IPS DF 19.7 (cell line): Measurements from ENCODE around the gene BCL2L12.
A peak's percentile ranks its signal among the peaks of the same experiment; 100 is the strongest.

ENCODE experiments used
- DNase-seq: peaks from one replicate; pipeline ENCODE4 v3.0.0-alpha.2; 2013; ENCODE audit warnings: low read depth, low spot score

BCL2L12 gene

GRCh38 chr19:49685845-49686332 is 20.2 kb downstream of the BCL2L12 start:
- no peak for DNase-seq

- DNase-seq, result no peak
Observed at GRCh38 chr19:49686503-49687088, 20.9 kb downstream of the BCL2L12 start.

- no peak for DNase-seq
Observed at GRCh38 chr19:49687150-49687549, 21.4 kb downstream of the BCL2L12 start.

- no peak for DNase-seq
Observed at GRCh38 chr19:49687566-49688316, 22.0 kb downstream of the BCL2L12 start.

- DNase-seq, result no peak
Observed at GRCh38 chr19:49688531-49689132, 22.9 kb downstream of the BCL2L12 start.

- DNase-seq, result no peak
Observed at GRCh38 chr19:49689133-49690078, 23.7 kb downstream of the BCL2L12 start, which contains the start of gene ADM5. Gene ADM5, plus strand, starts transcription at chr19:49689594. Its CDS starts 244 bp downstream, at chr19:49689838.

- no peak for DNase-seq
Observed at GRCh38 chr19:49690079-49690655, 24.4 kb downstream of the BCL2L12 start.

GRCh38 chr19:49690656-49691242 is 25.0 kb downstream of the BCL2L12 start, which contains the start of gene CPT1C:
Gene CPT1C, plus strand, starts transcription at chr19:49691116. Its CDS starts 1,137 bp downstream, at chr19:49692253.
- peak; percentile 75 for DNase-seq

GRCh38 chr19:49691243-49692146 is 25.8 kb downstream of the BCL2L12 start:
- DNase-seq, result no peak

GRCh38 chr19:49692147-49692506 is 26.4 kb downstream of the BCL2L12 start:
- no peak for DNase-seq

GRCh38 chr19:49696115-49696514 is 30.4 kb downstream of the BCL2L12 start:
- no peak for DNase-seq

GRCh38 chr19:49696865-49697264 is 31.1 kb downstream of the BCL2L12 start:
- no peak for DNase-seq

- DNase-seq, result no peak
Observed at GRCh38 chr19:49699364-49699763, 33.6 kb downstream of the BCL2L12 start.

- no peak for DNase-seq
Observed at GRCh38 chr19:49700563-49700962, 34.8 kb downstream of the BCL2L12 start.

GRCh38 chr19:49701271-49701786 is 35.6 kb downstream of the BCL2L12 start:
- DNase-seq, result no peak

GRCh38 chr19:49704888-49705642 is 39.3 kb downstream of the BCL2L12 start:
- no peak for DNase-seq

GRCh38 chr19:49705919-49706318 is 40.2 kb downstream of the BCL2L12 start:
- DNase-seq, result no peak

GRCh38 chr19:49710372-49710951 is 44.7 kb downstream of the BCL2L12 start:
- DNase-seq, result no peak
